Right lobe of liver (tissue), 6 donors: ENCODE measurements around the gene TBX18. TPM values are rescaled to one million over a fixed set of nuclear protein-coding genes. Genes with fewer than 3 reads are reported as not detected.
A peak's percentile ranks its signal among the peaks of the same experiment; 100 is the strongest.

Source experiments
- ATAC-seq, 4 donors: fragments of 200-7000 bp; cut with Tn5 transposase; one replicate each; pipeline ENCODE4 v1.9.1; 2020; ENCODE audit warnings: mild to moderate bottlenecking in 4 of 4, moderate library complexity in 4 of 4
- DNase-seq, 3 donors: peaks; one replicate each; pipeline ENCODE4 v3.0.0-alpha.2; 2020
- H3K27ac ChIP-seq, 3 donors: fragments of 200-600 bp; one replicate each; pipeline ENCODE4 v1.8.0; 2022
- H3K27me3 ChIP-seq, 2 donors: fragments of 200-600 bp; one replicate each; pipeline ENCODE4 v1.8.0; 2022
- H3K36me3 ChIP-seq, 4 donors: fragments of 200-600 bp; sonication (generic) in 1 of 4; one replicate each; pipeline versions ENCODE4 v1.5.1 to v1.8.0; 2017 to 2022; ENCODE audit warnings: control low read depth in 1 of 4
- H3K4me1 ChIP-seq, 4 donors: fragments of 200-600 bp; sonication (generic) in 1 of 4; one replicate each; pipeline versions ENCODE4 v1.5.1 to v1.8.0; 2017 to 2022; ENCODE audit warnings: control low read depth in 1 of 4
- H3K4me3 ChIP-seq, 3 donors: fragments of 200-600 bp; one replicate each; pipeline ENCODE4 v1.8.0; 2022
- H3K9me3 ChIP-seq, 4 donors: fragments of 200-600 bp; sonication (generic) in 1 of 4; one replicate each; pipeline versions ENCODE4 v1.5.1 to v1.8.0; 2017 to 2022; ENCODE audit warnings: control low read depth in 1 of 4
- POLR2A ChIP-seq: fragments of 450-650 bp; IDR thresholded peaks from one replicate; pipeline ENCODE4 v1.6.1; 2017; ENCODE audit warnings: antibody characterized with exemption, mild to moderate bottlenecking
- WGBS: methylation state at CpG from one replicate; pipeline ENCODE4 v1.1.6; 2018; ENCODE audit warnings: low coverage, low lambda C conversion rate; ENCODE audit not compliant: insufficient coverage; ENCODE audit errors: missing lambda C conversion rate; 5-methylcytosine and 5-hydroxymethylcytosine counted together
- intact Hi-C, 2 donors: fragments of 100-400 bp; cut with DNase I; formaldehyde crosslinking; loops; one replicate each; pipeline versions ENCODE4 v1.11.2 to v1.14.1; 2022
- total RNA-seq, 6 experiments: library from RNA; depleted of rRNA in 2 of 6; stranded (reverse); fragments of >200 nt in 2 of 6; fragmentation: NEBNext Ultra II Directional in 3 of 6; extraction: Animal tissue kit (Norgen Biotek cat#: 25700) in 3 of 6; gene quantifications; one replicate each; pipeline versions ENCODE4 v1.1.0 to v1.2.4, GENCODE V29; 2016 to 2023
- TF ChIP-seq, protein P1 (sequence below), 4 donors: fragments of 200-600 bp in 3 of 4; fragments of 450-650 bp in 1 of 4; IDR thresholded peaks; one replicate each; pipeline versions ENCODE4 v1.5.1 to v1.8.0; 2016 to 2022; ENCODE audit warnings: antibody characterized with exemption in 4 of 4, mild to moderate bottlenecking in 2 of 4
- donor health status: DM: no; HTN: yes; CAD: no.
- donor health status: DM: no; HTN: no; CAD: no.
- donor health status: DM: no; HTN: no; CAD: no.
- donor health status: DM: no; HTN: yes; CAD: no.
- donor health status: DM: no; HTN: yes; CAD: no.

TBX18 gene
- total RNA-seq, 6 experiments from 2014 or later: 0.15 to 0.87 (median 0.49) TPM; not detected in 1

DNA sequence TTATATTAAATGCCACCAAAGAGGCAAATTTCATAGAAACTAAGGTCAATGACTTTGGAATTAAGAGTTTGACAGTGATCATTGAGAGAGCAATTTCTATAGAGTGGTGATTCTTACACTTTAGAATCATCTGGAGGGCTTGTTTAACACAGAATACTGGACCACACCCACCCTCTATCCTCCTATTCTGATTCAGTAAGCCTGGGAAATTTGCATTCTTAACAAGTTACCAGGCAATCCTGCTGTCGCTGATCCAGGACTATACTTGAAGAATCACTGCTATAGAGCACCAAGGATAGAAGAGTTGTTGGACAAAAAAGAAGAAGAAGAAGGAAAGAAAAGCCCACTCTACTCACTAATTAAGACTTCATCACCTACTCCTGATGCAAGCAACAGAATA is 21.3 kb upstream of the TBX18 start:
- Histone ChIP-seq H3K4me1 (no peaks in the 10 kb centered on the region), H3K9me3 (no peaks in the 10 kb centered on the region), H3K36me3 (no peaks in the 10 kb centered on the region), H3K27ac (no peak overlapping the region), H3K4me3 (no peak overlapping the region), H3K27me3 (no peaks in the 10 kb centered on the region)
- ATAC-seq (no peak), DNase-seq (no peak)
- 29% methylated on average over 1 of the region's 1 CpG for WGBS
- intact Hi-C loops: no loop called here
- TF ChIP-seq, protein P1, sequence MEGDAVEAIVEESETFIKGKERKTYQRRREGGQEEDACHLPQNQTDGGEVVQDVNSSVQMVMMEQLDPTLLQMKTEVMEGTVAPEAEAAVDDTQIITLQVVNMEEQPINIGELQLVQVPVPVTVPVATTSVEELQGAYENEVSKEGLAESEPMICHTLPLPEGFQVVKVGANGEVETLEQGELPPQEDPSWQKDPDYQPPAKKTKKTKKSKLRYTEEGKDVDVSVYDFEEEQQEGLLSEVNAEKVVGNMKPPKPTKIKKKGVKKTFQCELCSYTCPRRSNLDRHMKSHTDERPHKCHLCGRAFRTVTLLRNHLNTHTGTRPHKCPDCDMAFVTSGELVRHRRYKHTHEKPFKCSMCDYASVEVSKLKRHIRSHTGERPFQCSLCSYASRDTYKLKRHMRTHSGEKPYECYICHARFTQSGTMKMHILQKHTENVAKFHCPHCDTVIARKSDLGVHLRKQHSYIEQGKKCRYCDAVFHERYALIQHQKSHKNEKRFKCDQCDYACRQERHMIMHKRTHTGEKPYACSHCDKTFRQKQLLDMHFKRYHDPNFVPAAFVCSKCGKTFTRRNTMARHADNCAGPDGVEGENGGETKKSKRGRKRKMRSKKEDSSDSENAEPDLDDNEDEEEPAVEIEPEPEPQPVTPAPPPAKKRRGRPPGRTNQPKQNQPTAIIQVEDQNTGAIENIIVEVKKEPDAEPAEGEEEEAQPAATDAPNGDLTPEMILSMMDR (IDR thresholded peaks at IDR 0.05): no peak
- no peak for TF ChIP-seq POLR2A

DNA sequence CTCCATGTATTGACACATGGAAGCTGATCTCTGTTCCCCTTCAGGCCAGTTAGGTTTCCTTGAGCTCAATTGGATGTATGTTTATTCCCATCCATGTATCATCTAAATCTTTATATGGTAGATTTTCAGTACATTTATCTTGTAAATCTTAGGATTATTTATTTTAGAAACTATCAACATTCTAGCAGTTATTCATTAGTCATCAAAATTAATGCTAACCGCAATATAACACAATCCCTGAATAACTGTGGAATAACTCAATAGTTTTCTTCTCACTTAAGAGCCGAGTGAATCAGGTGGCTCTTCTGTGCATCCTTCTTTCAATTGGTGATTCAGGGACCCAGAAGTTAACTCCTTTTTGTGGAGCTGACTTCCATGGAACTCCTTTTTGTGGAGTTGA is 15.5 kb upstream of the TBX18 start:
- intact Hi-C loops: no loop called here
- no peak for ATAC-seq
- H3K27ac ChIP-seq: no peak overlapping the region
- no peak overlapping the region for H3K4me3 ChIP-seq
- H3K36me3 ChIP-seq: no peaks in the 10 kb centered on the region
- WGBS: 86% methylated on average over 2 of the region's 2 CpGs
- no peaks in the 10 kb centered on the region for H3K27me3 ChIP-seq
- H3K4me1 ChIP-seq: no peaks in the 10 kb centered on the region
- no peaks in the 10 kb centered on the region for H3K9me3 ChIP-seq
- TF ChIP-seq, protein P1 (IDR thresholded peaks at IDR 0.05): no peak
- no peak for TF ChIP-seq POLR2A
- no peak for DNase-seq

DNA sequence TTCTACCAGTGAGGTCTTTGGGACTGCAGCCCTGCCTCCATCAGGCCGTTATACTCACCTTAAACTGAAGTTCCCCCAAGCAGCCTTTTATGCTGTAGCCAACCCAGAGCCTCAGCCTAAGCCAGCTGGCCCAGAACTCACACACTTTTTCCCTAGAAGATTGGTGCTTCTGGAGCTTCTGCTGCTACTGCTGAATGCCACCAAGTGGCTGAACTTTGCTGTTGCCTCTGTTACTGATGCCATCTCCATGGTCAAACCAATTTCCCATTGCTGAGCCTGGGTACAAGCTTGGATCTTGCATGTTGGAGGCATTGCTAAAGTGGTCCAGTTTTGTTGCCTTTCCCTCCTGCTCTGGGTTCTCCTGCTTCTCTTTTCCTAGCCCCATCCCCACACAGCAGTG is 15.0 kb upstream of the TBX18 start:
- no peak overlapping the region for H3K27ac ChIP-seq
- 56% methylated on average over 1 of the region's 1 CpG for whole genome bisulfite sequencing
- H3K4me1 ChIP-seq: peaks cover 0 to 2% (median 0%) of the 10 kb centered on the region in 4 donors
- DNase-seq: no peak
- intact Hi-C loops: no loop called here
- H3K36me3 ChIP-seq: no peaks in the 10 kb centered on the region
- ATAC-seq: no peak
- H3K4me3 ChIP-seq: no peak overlapping the region
- no peaks in the 10 kb centered on the region for H3K27me3 ChIP-seq
- no peaks in the 10 kb centered on the region for H3K9me3 ChIP-seq
- TF ChIP-seq POLR2A: no peak
- TF ChIP-seq, protein P1 (IDR thresholded peaks at IDR 0.05): peak in 1 of 4 donors; percentile 17

DNA sequence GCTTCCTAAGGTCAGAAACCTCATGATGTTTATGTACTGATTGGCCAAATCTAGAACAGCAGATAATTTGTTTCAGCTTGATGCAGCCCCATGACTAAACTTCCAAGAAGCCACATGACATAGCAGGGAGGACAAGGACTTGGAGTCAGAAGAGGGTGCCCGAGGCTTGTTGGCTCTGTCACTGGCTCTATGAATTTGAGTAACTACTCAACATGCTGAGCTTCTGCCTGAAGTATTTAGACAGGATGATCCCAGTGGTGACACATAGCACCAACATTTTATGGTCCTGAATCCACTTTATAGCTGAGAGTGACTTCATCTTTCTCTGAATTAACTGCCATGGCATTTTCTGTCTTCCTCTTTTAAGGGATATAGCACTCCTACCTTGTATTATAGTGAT is 13.5 kb upstream of the TBX18 start:
- no peaks in the 10 kb centered on the region for H3K36me3 ChIP-seq
- TF ChIP-seq POLR2A: no peak
- TF ChIP-seq, protein P1 (IDR thresholded peaks at IDR 0.05): no peak
- H3K27ac ChIP-seq: no peak overlapping the region
- no peak overlapping the region for H3K4me3 ChIP-seq
- H3K9me3 ChIP-seq: no peaks in the 10 kb centered on the region
- intact Hi-C loops: no loop called here
- DNase-seq (no peak), ATAC-seq (no peak)
- peaks cover 0 to 14% (median 0%) of the 10 kb centered on the region in 4 donors for H3K4me1 ChIP-seq
- H3K27me3 ChIP-seq: no peaks in the 10 kb centered on the region
- 43% methylated on average over 1 of the region's 1 CpG for WGBS

DNA sequence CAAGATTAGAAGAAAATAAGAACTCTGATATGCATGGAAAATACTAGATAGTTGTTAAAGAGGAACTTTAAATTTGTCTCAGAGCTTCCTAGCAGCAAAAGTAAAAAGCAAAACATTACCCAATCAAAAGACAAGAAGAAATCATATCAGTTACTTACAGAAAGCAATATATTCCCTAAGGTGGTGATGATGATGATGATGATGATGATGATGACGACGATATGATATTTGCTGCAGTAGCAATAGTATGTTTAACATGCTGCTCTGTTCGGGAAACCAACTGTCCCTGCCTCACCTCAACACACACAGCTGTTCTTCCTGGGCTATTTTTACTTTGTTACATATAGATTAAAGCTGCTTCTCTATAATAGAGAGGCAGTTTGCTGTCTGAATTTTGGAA is 12.0 kb upstream of the TBX18 start:
- Histone ChIP-seq H3K4me1 (peaks cover 0 to 14% (median 0%) of the 10 kb centered on the region in 4 donors), H3K4me3 (no peak overlapping the region), H3K36me3 (no peaks in the 10 kb centered on the region), H3K27ac (no peak overlapping the region), H3K9me3 (no peaks in the 10 kb centered on the region), H3K27me3 (peaks cover 11 to 14% of the 10 kb centered on the region in 2 donors)
- DNase-seq (no peak), ATAC-seq (no peak)
- 61% methylated on average over 3 of the region's 3 CpGs for WGBS
- intact Hi-C loops: no loop called here
- no peak for TF ChIP-seq POLR2A
